ENCODE measurements around the gene CNTFR.
A peak's percentile ranks its signal among the peaks of the same experiment; 100 is the strongest.
"Not testable (repeated sequence)": the region's sequence is repeated elsewhere in the genome, so short reads cannot be mapped to it uniquely, and the experiment has no call there.

Gene CNTFR, protein sequence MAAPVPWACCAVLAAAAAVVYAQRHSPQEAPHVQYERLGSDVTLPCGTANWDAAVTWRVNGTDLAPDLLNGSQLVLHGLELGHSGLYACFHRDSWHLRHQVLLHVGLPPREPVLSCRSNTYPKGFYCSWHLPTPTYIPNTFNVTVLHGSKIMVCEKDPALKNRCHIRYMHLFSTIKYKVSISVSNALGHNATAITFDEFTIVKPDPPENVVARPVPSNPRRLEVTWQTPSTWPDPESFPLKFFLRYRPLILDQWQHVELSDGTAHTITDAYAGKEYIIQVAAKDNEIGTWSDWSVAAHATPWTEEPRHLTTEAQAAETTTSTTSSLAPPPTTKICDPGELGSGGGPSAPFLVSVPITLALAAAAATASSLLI

GRCh38 chr9:34589636-34590380, at the start of gene CNTFR:
TSS of gene CNTFR (minus strand) at chr9:34589724. CDS start at chr9:34568981, 20,743 bp downstream.
- no peak for DNase-seq (ENCODE audit: low spot score)

- DNase-seq (ENCODE audit: low spot score) = not testable (repeated sequence)
Measured at GRCh38 chr9:34639322-34639721, 49.8 kb upstream of the CNTFR start.

GRCh38 chr9:34638138-34638445, 48.6 kb upstream of the CNTFR start:
- DNase-seq (ENCODE audit: low spot score) = no peak

DNA sequence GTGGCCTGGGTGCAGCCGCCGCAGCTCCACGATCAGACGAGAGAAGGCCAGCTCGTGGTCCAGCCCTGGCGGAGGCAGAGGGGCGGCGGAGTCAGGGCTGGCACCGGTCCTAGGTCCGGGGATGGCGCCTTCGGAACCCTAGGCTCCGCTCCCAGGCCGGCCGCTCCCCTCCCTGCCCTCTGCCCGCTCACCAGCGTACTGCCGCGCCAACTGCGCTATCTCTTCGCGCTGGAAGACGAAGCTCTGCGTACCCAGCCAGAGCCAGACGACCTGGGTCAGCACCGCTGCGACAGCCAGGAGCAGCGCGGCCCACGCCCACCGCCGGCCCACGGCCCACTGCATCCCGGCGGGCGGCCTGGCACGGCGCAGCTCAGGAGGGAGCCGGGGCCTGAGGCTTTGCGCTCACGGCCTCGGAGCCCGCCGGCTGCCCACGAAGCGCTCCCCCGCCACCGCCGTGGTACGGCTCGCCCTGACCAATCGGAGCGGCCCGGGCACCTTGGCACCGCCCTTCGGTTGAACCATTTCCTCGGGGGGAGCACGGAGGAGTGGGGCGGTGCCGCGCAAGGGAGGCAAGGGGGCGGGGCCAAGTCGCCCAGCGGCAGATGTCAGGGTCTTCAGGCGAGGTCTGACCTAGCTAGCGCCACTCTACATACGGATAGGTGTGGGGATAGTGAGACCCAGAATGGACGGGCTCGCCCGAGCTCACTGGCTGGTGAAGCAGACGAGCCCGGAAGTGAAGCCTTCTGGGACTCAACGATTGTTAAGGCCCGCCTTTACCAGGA, 48.0 kb upstream of the CNTFR start, which contains the start of gene SIGMAR1:
Gene SIGMAR1 (minus strand): TSS at position 432 of the 782 bp plus-strand sequence. CDS start 90 bp downstream, at position 342.
- DNase-seq (ENCODE audit: low spot score) = peak; percentile 94

DNA sequence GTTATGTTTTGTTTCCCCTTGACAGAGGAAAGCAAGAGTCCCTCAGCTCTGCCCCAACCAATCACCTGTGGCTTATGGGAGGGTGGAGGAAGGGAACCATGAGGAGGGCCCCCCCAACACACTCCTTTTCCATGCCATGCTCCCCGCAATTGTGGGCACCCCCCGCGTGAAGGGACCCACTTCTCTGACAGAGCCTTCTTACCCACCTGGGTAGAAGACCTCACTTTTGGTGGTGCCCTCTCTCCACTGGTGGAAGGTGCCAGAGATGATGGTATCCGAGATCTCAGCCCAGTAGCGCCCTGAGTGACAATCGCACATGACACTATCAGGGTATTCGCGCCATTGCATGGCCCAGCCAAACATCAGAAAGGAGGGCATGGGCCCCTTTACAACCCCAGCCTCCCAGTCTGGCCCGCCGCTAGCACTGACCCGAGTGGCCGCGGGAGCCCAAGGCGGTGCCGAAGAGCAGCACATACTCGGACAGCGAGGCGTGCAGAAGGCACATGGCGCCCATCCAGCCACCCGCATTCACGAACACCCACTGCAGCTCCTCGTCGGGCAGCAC, 47.3 kb upstream of the CNTFR start:
- DNase-seq (ENCODE audit: low spot score) = no peak

DNA sequence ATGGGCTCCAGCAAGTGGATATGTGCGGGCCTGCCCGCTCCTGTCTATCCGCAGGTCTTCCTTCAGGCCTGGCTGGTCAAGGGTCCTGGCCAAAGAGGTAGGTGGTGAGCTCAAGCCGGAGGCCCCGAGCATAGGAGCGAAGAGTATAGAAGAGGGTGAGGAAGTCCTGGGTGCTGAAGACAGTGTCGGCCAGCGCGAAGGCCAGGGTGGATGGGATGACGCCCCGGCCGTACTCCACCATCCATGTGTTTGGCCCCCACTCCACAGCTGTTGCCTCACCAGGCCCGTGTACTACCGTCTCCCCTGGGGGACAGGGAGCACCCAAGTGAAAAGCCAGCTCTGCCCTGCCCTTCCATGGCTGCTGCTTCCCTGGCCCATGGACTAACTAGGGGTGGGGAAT, 46.0 kb upstream of the CNTFR start:
- no peak for DNase-seq (ENCODE audit: low spot score)

- no peak for DNase-seq (ENCODE audit: low spot score)
Measured at GRCh38 chr9:34634551-34635248, 45.2 kb upstream of the CNTFR start.

- peak; percentile 80 for DNase-seq (ENCODE audit: low spot score)
Measured at GRCh38 chr9:34633851-34634550, 44.5 kb upstream of the CNTFR start.

DNA sequence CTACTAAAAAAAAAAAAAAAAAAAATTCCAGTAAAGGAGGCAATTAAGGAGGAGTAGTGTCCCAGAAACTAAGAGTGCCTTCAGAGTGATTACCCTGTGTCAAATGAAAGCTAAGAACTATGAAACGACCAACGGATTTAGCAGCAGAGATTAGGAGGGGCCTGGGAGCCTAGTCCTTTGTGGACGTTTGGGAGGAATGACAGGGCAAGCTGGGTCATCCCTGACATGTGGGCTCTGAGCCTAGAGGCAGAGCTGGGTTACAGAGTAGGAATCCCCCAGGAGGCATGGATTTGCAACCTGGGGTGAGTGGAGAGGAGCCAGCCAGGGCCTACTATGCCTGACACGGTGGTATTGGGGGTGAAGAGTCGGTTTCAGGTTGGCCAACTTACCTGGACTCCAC, 43.6 kb upstream of the CNTFR start:
- DNase-seq (ENCODE audit: low spot score) = no peak

DNA sequence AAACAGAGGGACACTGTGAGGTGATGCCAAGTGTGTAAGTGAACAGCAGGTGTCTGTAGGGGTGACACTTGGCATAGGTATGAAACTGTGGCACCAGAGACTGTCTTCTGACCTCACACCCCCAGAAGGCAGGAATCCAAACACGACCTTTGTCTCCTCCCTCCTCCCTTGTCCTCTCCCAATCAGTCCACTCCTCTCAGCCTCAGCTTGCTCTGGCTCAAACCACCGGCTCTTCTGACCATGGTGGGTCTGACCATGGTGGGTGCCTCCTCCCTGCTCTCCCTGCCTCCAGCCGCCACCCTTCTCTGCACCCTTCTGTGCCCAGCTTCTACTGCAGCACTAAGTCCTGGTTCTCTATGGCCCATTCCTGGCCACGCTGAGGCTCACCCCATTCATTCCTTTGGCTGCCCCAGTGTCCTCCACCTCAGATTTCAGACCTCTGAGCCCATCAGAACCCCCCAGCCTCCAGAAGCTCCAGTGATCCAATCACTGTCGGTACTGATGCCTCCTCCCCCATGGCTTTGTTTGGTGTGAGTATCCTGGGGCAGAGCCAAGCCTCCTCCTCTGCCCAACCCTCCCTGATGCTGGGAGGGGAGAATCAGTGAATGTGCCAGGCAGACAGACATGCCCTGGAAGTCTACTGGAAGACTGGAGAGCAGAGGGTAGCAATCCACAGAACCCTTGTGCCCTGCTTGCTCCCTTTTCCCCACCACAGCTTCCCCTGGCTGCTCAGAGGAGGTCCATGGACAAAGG, 41.1 kb upstream of the CNTFR start:
- no peak for DNase-seq (ENCODE audit: low spot score)

- DNase-seq (ENCODE audit: low spot score) = no peak
Measured at GRCh38 chr9:34629491-34629808, 39.9 kb upstream of the CNTFR start.

- no peak for DNase-seq (ENCODE audit: low spot score)
Measured at GRCh38 chr9:34628656-34629490, 39.3 kb upstream of the CNTFR start, which contains the start of gene ARID3C. TSS of gene ARID3C (minus strand) at chr9:34629066. CDS start at chr9:34628014, 1,052 bp downstream.

DNA sequence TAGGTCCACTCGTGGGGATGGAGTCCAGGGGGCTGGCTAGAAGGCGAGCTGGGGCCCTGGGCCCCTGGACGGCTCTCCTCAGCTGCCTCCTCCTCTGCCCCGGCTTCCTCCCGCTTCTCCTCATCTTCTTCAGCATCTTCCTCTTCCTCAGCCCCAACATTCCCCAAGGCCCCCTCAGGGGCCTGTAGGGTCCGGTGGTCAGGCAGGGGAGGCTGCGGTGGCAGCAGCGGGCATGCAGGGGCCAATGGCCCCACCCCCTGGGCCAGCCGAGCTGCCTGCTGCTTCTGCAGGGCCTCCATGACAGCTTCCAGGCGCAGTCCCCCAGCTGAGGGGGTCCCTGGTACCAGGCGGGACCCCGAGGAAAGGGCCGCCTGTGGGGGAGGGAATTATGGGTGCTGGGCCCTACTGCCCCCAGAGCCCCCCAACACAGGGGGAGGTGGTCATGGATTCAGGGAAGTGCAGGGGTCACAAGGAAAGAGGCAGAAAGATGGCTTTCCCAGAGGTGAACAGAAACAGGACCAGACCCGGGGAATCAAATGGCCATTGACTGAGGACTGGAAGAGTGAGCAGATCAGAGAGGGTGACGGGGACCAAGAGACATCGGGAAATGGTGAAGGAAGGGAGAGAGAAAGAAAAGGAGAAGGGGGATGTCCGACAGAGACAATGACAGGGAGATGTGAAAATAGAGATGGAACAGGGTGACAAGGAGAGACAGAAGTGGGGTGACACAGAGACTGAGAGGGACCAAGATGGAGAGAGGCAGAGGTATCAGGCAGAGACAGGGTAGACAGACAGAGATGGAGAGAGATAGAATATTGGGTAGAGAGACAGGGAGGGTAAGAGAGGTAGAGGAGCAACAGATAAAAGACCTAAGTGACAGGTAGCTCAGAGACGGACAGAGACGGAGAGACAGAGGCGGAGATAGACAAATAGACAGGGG, 38.5 kb upstream of the CNTFR start:
- no peak for DNase-seq (ENCODE audit: low spot score)

DNA sequence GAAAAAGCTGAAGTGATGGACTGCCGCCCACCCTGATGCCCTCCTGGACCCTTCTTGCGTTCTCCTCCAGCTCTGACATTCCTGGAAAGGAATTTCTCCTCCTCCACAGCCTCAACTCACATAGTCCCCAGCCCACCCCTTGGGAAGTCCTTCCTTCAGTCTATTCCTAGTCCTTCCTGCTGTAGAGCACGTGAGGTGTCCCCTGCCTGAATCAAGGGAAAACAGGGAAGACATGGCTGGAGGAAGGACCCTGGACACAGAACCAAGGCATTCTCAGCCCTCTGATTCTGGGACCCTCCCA, 35.6 kb upstream of the CNTFR start:
- DNase-seq (ENCODE audit: low spot score) = no peak

- DNase-seq (ENCODE audit: low spot score) = no peak
Measured at GRCh38 chr9:34624475-34625185, 35.1 kb upstream of the CNTFR start.

- no peak for DNase-seq (ENCODE audit: low spot score)
Measured at GRCh38 chr9:34623374-34624235, 34.1 kb upstream of the CNTFR start.

All from hematopoietic multipotent progenitor cell treated with erythropoietin and hydrocortisone succinate and interleukin-3 and kit ligand, for 15 days (in vitro differentiated cells).